Measurements from ENCODE around the gene USP33. TPM values are rescaled to one million over a fixed set of nuclear protein-coding genes. Genes with fewer than 3 reads are reported as not detected.

Gene USP33
- polyA plus RNA-seq, 1 of the 3 experiments (the other 2 are of a cell fraction) = 26.3 TPM

- no peak for TF ChIP-seq POLR2AphosphoS5 (IDR thresholded peaks at IDR 0.05; ENCODE audit: low read depth, low read length)
These were observed 16.5 kb upstream of the USP33 start (continued) for GRCh38 chr1:77776007-77776700.

GRCh38 chr1:77768006-77768405, 8.4 kb upstream of the USP33 start:
- Histone ChIP-seq H3K9ac (no peak overlapping the region), H3K36me3 (replicated peaks in 1 of 2; ENCODE audit: control insufficient read depth in 1 of 2, insufficient read depth in 2 of 2, low read length in 1 of 2) (no peaks in the 10 kb centered on the region), H3K79me2 (ENCODE audit: insufficient read depth) (no peaks in the 10 kb centered on the region), H3K27ac (ENCODE audit: low read depth in 2 of 2, low read length in 1 of 2) (no peak overlapping the region), H2AFZ (ENCODE audit: low read depth) (no peak overlapping the region), H3F3A (replicated peaks; ENCODE audit: insufficient read depth) (no peaks in the 10 kb centered on the region), H3K9me2 (no peaks in the 10 kb centered on the region), H3K9me3 (no peaks in the 10 kb centered on the region), H3K4me3 (ENCODE audit: low read depth in 2 of 2, low read length in 1 of 2) (no peak overlapping the region), H4K20me1 (ENCODE audit: insufficient read depth) (no peaks in the 10 kb centered on the region), H3K4me1 (ENCODE audit: control insufficient read depth in 1 of 2, insufficient read depth in 2 of 2, low read depth in 1 of 2, low read length in 1 of 2) (no peaks in the 10 kb centered on the region), H3K4me2 (no peak overlapping the region), H3K27me3 (ENCODE audit: insufficient read depth) (no peaks in the 10 kb centered on the region)
- 90% methylated on average over 4 of the region's 4 CpGs for WGBS (ENCODE audit: low lambda C conversion rate)
- DNase-seq = no peak
- ChIA-PET CTCF (no interaction called here), POLR2A (no interaction called here)
- TF ChIP-seq JUND (IDR thresholded peaks at IDR 0.05) (no peak), FOXM1 (IDR thresholded peaks at IDR 0.05; ENCODE audit: low read depth) (no peak), CHD2 (IDR thresholded peaks at IDR 0.05; ENCODE audit: low read length, partially characterized antibody) (no peak), GATA2 (CRISPR knock-in tag; IDR thresholded peaks at IDR 0.05) (no peak), RXRA (IDR thresholded peaks at IDR 0.05; ENCODE audit: borderline replicate concordance, low read depth) (no peak), MXI1 (IDR thresholded peaks at IDR 0.05; ENCODE audit: low read depth, low read length) (no peak), ELF1 (IDR thresholded peaks at IDR 0.05) (no peak)

DNA sequence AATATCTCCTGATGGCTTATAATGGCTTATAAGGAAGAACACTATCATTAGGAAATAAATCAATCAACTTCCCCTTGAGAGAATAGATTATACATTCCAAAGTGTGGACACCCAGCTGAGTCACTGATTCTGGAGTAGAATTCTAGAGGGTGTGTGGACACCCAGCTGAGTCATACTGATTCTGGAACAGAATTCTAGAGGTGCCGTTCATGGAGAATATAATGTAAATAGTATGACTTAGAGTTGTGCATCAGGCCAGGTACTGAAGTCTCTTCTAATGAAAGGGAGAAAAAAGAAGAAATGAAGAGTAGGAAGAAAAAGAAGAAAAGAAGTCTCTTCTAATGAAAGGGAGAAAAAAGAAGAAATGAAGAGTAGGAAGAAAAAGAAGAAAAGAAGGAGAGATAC, 2.4 kb upstream of the USP33 start:
- Histone ChIP-seq H3K9me3 (no peaks in the 10 kb centered on the region), H3K4me2 (no peak overlapping the region), H3K9ac (no peak overlapping the region), H3K4me1 (ENCODE audit: control insufficient read depth in 1 of 2, insufficient read depth in 2 of 2, low read depth in 1 of 2, low read length in 1 of 2) (peaks cover 3 to 6% of the 10 kb centered on the region in 2 experiments; a peak in 3 of 4 replicates), H3K36me3 (replicated peaks in 1 of 2; ENCODE audit: control insufficient read depth in 1 of 2, insufficient read depth in 2 of 2, low read length in 1 of 2) (no peaks in the 10 kb centered on the region), H3K4me3 (ENCODE audit: low read depth in 2 of 2, low read length in 1 of 2) (no peak overlapping the region), H3K79me2 (ENCODE audit: insufficient read depth) (peaks cover 25% of the 10 kb centered on the region), H3K27me3 (ENCODE audit: insufficient read depth) (no peaks in the 10 kb centered on the region), H3K27ac (ENCODE audit: low read depth in 2 of 2, low read length in 1 of 2) (no peak overlapping the region), H2AFZ (ENCODE audit: low read depth) (no peak overlapping the region), H3F3A (replicated peaks; ENCODE audit: insufficient read depth) (peaks cover 16% of the 10 kb centered on the region), H4K20me1 (ENCODE audit: insufficient read depth) (peaks cover 18% of the 10 kb centered on the region), H3K9me2 (no peaks in the 10 kb centered on the region)
- 22% methylated on average over 1 of the region's 1 CpG for WGBS (ENCODE audit: low lambda C conversion rate)
- TF ChIP-seq, protein P1, sequence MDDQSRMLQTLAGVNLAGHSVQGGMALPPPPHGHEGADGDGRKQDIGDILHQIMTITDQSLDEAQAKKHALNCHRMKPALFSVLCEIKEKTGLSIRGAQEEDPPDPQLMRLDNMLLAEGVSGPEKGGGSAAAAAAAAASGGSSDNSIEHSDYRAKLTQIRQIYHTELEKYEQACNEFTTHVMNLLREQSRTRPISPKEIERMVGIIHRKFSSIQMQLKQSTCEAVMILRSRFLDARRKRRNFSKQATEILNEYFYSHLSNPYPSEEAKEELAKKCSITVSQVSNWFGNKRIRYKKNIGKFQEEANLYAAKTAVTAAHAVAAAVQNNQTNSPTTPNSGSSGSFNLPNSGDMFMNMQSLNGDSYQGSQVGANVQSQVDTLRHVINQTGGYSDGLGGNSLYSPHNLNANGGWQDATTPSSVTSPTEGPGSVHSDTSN (IDR thresholded peaks at IDR 0.05) = peak; percentile 20; the same call in 1 of the 2 replicates
- TF ChIP-seq RCOR1 (IDR thresholded peaks at IDR 0.05; ENCODE audit: low read length) (no peak), EZH2phosphoT487 (IDR thresholded peaks at IDR 0.05; ENCODE audit: borderline replicate concordance, low read depth) (no peak), FOSL2 (IDR thresholded peaks at IDR 0.05; ENCODE audit: borderline replicate concordance, low read depth) (peak; percentile 69; the same call in 1 of the 2 replicates), JUND (IDR thresholded peaks at IDR 0.05) (peak; percentile 52), YY1 (IDR thresholded peaks at IDR 0.05; ENCODE audit: low read depth) (no peak), TCF12 (IDR thresholded peaks at IDR 0.05) (no peak), SIN3A (IDR thresholded peaks at IDR 0.05; ENCODE audit: borderline replicate concordance, low read depth, low read length) (no peak)
- TF ChIP-seq, protein P2, sequence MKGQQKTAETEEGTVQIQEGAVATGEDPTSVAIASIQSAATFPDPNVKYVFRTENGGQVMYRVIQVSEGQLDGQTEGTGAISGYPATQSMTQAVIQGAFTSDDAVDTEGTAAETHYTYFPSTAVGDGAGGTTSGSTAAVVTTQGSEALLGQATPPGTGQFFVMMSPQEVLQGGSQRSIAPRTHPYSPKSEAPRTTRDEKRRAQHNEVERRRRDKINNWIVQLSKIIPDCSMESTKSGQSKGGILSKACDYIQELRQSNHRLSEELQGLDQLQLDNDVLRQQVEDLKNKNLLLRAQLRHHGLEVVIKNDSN (IDR thresholded peaks at IDR 0.05; ENCODE audit: borderline replicate concordance, low read depth) = no peak
- ChIA-PET POLR2A (no interaction called here), CTCF (no interaction called here)
- no peak for DNase-seq

Measured in SK-N-SH (cell line).